Smooth muscle cell (in vitro differentiated cells): ENCODE data around the gene ZNF766. TPM values are rescaled to one million over a fixed set of nuclear protein-coding genes. Genes with fewer than 3 reads are reported as not detected.
A peak's percentile ranks its signal among the peaks of the same experiment; 100 is the strongest.
"Not testable (repeated sequence)": the region's sequence is repeated elsewhere in the genome, so short reads cannot be mapped to it uniquely, and the experiment has no call there.

ENCODE experiments used
- DNase-seq: peaks from one replicate; lab custom pipeline; 2025; ENCODE audit not compliant: unreplicated experiment; lab: John Stamatoyannopoulos, UW
- H2AFZ ChIP-seq: fragments of 200-600 bp; sonication (generic); 2 replicates; pipeline ENCODE4 v1.6.0; 2016; ENCODE audit warnings: antibody characterized with exemption, low read depth, mild to moderate bottlenecking
- H3F3A ChIP-seq: fragments of 200-600 bp; sonication (generic); 2 replicates; pipeline ENCODE4 v1.6.0; 2017; ENCODE audit warnings: antibody characterized with exemption, low read depth
- H3K27ac ChIP-seq: fragments of 200-600 bp; sonication (generic); 2 replicates; pipeline ENCODE4 v1.5.1; 2016; ENCODE audit warnings: low read depth, mild to moderate bottlenecking
- H3K27me3 ChIP-seq: fragments of 200-600 bp; sonication (generic); 2 replicates; pipeline ENCODE4 v1.6.1; 2016; ENCODE audit warnings: low read depth, mild to moderate bottlenecking
- H3K36me3 ChIP-seq: fragments of 200-600 bp; sonication (generic); 2 replicates; pipeline ENCODE4 v1.5.1; 2016; ENCODE audit warnings: low read depth
- H3K4me1 ChIP-seq: fragments of 200-600 bp; sonication (generic); 2 replicates; pipeline ENCODE4 v1.5.1; 2016; ENCODE audit warnings: low read depth
- H3K4me2 ChIP-seq: fragments of 200-600 bp; sonication (generic); 2 replicates; pipeline ENCODE4 v1.6.0; 2016; ENCODE audit warnings: mild to moderate bottlenecking
- H3K4me3 ChIP-seq: fragments of 200-600 bp; sonication (generic); 2 replicates; pipeline ENCODE4 v1.5.1; 2016; ENCODE audit warnings: mild to moderate bottlenecking
- H3K79me2 ChIP-seq: fragments of 200-600 bp; sonication (generic); 2 replicates; pipeline ENCODE4 v1.6.0; 2016; ENCODE audit warnings: low read depth, mild to moderate bottlenecking
- H3K9ac ChIP-seq: fragments of 200-600 bp; sonication (generic); 2 replicates; pipeline ENCODE4 v1.6.0; 2016; ENCODE audit warnings: low read depth
- H3K9me3 ChIP-seq: fragments of 200-600 bp; sonication (generic); replicated peaks from 2 replicates; pipeline ENCODE4 v1.5.1; 2016; ENCODE audit warnings: low read depth
- H4K20me1 ChIP-seq: fragments of 200-600 bp; sonication (generic); 2 replicates; pipeline ENCODE4 v1.6.0; 2016; ENCODE audit warnings: low read depth
- WGBS: methylation state at CpG from one replicate; pipeline ENCODE4 v1.1.7; 2016; ENCODE audit warnings: low lambda C conversion rate; 5-methylcytosine and 5-hydroxymethylcytosine counted together
- polyA plus RNA-seq: library from polyadenylated mRNA; unstranded; fragments of >200 nt; fragmentation: Nextera tagmentation; extraction: Ambion mirVana; gene quantifications from 2 replicates; pipeline ENCODE4 v1.2.1, GENCODE V29; 2016
- total RNA-seq: library from RNA; depleted of rRNA; stranded (reverse); fragments of >200 nt; gene quantifications from 2 replicates; pipeline ENCODE4 v1.2.3, GENCODE V29; 2014
- TF ChIP-seq, protein P1 (sequence below): fragments of 200-600 bp; sonication (generic); IDR thresholded peaks from 2 replicates; pipeline ENCODE4 v1.5.1; 2017; ENCODE audit warnings: borderline replicate concordance, mild to moderate bottlenecking, antibody characterized with exemption; ENCODE audit not compliant: insufficient read depth, poor library complexity, severe bottlenecking

ZNF766 gene
- total and polyA plus RNA-seq, 2 experiments from 2014 or later: 15.6 to 18.7 TPM

DNA sequence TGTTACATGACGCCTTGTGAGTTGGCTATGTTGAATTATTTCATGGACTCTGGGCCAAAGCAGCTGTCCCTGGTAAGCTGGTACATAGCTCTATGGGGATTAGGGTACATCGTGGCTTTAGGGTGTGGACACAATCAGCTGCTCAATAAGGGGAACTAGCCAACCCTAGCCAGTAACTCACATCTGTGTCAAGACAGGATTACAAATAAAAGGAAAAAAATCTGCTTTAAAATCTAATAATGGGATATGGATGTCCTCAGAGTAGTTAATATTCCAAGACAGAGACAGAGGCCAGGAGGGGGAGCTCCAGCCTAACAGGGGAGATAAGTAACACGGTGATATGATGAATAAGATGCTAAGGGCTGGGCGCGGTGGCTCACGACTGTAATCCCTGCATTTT is 21.1 kb upstream of the ZNF766 start:
- H3K27ac ChIP-seq: no peak overlapping the region
- H3K9ac ChIP-seq: no peak overlapping the region
- TF ChIP-seq, protein P1, sequence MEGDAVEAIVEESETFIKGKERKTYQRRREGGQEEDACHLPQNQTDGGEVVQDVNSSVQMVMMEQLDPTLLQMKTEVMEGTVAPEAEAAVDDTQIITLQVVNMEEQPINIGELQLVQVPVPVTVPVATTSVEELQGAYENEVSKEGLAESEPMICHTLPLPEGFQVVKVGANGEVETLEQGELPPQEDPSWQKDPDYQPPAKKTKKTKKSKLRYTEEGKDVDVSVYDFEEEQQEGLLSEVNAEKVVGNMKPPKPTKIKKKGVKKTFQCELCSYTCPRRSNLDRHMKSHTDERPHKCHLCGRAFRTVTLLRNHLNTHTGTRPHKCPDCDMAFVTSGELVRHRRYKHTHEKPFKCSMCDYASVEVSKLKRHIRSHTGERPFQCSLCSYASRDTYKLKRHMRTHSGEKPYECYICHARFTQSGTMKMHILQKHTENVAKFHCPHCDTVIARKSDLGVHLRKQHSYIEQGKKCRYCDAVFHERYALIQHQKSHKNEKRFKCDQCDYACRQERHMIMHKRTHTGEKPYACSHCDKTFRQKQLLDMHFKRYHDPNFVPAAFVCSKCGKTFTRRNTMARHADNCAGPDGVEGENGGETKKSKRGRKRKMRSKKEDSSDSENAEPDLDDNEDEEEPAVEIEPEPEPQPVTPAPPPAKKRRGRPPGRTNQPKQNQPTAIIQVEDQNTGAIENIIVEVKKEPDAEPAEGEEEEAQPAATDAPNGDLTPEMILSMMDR: peak; percentile 52
- WGBS: 28% methylated on average over 6 of the region's 6 CpGs
- H3K9me3 ChIP-seq: no peaks in the 10 kb centered on the region
- H3K27me3 ChIP-seq: no peaks in the 10 kb centered on the region
- DNase-seq: no peak
- H3K4me3 ChIP-seq: no peak overlapping the region
- H2AFZ ChIP-seq: no peak overlapping the region
- no peaks in the 10 kb centered on the region for H3F3A ChIP-seq
- H3K4me2 ChIP-seq: no peak overlapping the region
- H4K20me1 ChIP-seq: no peaks in the 10 kb centered on the region
- no peaks in the 10 kb centered on the region for H3K4me1 ChIP-seq
- no peaks in the 10 kb centered on the region for H3K36me3 ChIP-seq
- no peaks in the 10 kb centered on the region for H3K79me2 ChIP-seq

DNA sequence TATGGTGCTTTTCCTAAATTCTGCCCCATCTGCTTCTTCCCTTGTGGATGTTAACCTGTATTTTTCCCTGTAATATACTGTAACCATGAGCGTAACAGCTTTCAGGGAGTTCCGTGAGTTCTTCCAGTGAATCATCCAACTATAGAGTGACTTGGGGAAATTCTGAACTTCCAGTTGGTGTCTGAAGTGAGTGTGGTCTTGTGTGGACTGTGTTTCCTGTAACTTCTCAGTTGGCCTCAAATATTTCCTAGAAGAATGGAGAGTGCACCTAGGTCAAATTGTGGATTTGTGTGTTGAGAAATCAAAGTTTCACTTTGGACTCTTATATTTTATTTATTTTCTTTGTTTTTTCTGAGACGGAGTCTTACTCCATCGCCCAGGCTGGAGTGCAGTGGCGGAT is 11.0 kb upstream of the ZNF766 start:
- no peaks in the 10 kb centered on the region for H3K4me1 ChIP-seq
- H2AFZ ChIP-seq: no peak overlapping the region
- no peak overlapping the region for H3K4me3 ChIP-seq
- WGBS: 89% methylated on average over 5 of the region's 5 CpGs
- H3K27me3 ChIP-seq: no peaks in the 10 kb centered on the region
- no peak overlapping the region for H3K9ac ChIP-seq
- H4K20me1 ChIP-seq: no peaks in the 10 kb centered on the region
- no peak overlapping the region for H3K27ac ChIP-seq
- no peaks in the 10 kb centered on the region for H3K79me2 ChIP-seq
- no peak overlapping the region for H3K4me2 ChIP-seq
- no peaks in the 10 kb centered on the region for H3K9me3 ChIP-seq
- H3K36me3 ChIP-seq: no peaks in the 10 kb centered on the region
- H3F3A ChIP-seq: no peaks in the 10 kb centered on the region
- no peak for DNase-seq
- TF ChIP-seq, protein P1: no peak

- H2AFZ ChIP-seq, H3K79me2 ChIP-seq, H3K4me2 ChIP-seq, H3K4me1 ChIP-seq, H3K27me3 ChIP-seq, H3K36me3 ChIP-seq, H3K4me3 ChIP-seq, H3K9ac ChIP-seq, H3K27ac ChIP-seq, H4K20me1 ChIP-seq, DNase-seq, H3K9me3 ChIP-seq, H3F3A ChIP-seq: not testable (repeated sequence)
- 93% methylated on average over 6 of the region's 6 CpGs for WGBS
These were observed 3.8 kb upstream of the ZNF766 start for GRCh38 chr19:52265556-52265955.

DNA sequence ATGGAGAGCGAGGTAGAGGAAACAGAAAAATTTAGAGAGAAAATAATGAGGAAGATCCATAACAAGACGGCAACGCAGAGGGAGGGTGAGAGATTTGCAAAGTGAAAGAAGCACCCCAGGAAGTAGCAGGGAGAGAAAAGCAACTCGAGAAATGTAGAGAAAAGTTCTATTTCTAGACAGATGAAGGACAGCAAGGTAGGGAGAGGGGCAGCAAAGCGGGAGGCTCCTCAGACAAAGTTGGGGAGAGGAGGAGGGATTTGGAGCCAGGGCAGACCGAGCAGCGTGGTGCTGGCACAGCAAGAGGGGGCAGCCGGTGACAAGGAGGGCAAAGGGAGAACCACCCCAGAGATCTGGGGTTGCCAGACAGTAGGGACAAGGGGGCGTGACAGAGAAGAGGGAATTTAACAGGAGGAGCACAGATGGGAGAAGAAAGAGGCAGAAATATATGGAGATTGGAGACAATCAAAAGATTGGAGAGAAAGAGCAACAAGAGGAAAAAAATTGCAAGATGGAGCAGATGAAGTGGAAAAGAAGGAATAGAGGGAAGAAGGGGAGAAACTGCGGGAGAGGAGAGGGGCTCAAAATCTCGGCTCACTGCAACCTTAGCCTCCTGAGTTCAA is 989 bp downstream of the ZNF766 start:
- peak overlapping the region; percentile 90 for H3K4me3 ChIP-seq
- H3K4me2 ChIP-seq: peak overlapping the region; percentile 98
- peaks cover 5% of the 10 kb centered on the region for H3K4me1 ChIP-seq
- TF ChIP-seq, protein P1: no peak
- H3F3A ChIP-seq: no peaks in the 10 kb centered on the region
- no peaks in the 10 kb centered on the region for H3K36me3 ChIP-seq
- H2AFZ ChIP-seq: peak overlapping the region; percentile 82
- peak overlapping the region; percentile 97 for H3K9ac ChIP-seq
- peak; percentile 0 for DNase-seq
- peak overlapping the region; percentile 98 for H3K27ac ChIP-seq
- H3K27me3 ChIP-seq: no peaks in the 10 kb centered on the region
- H3K79me2 ChIP-seq: peaks cover 53% of the 10 kb centered on the region
- no peaks in the 10 kb centered on the region for H3K9me3 ChIP-seq
- 20% methylated on average over 11 of the region's 11 CpGs for WGBS
- H4K20me1 ChIP-seq: peaks cover 27% of the 10 kb centered on the region
